GM12891 (cell line): ENCODE measurements around the gene DIP2C.

ENCODE experiments used
- DNase-seq: peaks from one replicate; pipeline ENCODE4 v3.0.0; 2011; ENCODE audit warnings: low spot score; ENCODE audit not compliant: insufficient read length
- FAIRE-seq: peaks from 2 replicates; lab custom pipeline; 2011; peaks lifted over from hg19 to GRCh38; lab: Jason Lieb, UNC
- PAX5 ChIP-seq: IDR thresholded peaks from 2 replicates; pipeline ENCODE4 v1.6.1; 2011; ENCODE audit warnings: low read length, moderate library complexity, mild to moderate bottlenecking; ENCODE audit not compliant: insufficient read depth, severe bottlenecking
- POLR2A ChIP-seq: IDR thresholded peaks from 2 replicates; pipeline ENCODE4 v1.6.1; 2011; ENCODE audit warnings: low read depth, low read length, control low read depth
- POLR2AphosphoS5 ChIP-seq: IDR thresholded peaks from 2 replicates; pipeline ENCODE4 v1.6.1; 2011; ENCODE audit warnings: low read depth, low read length, control low read depth
- POU2F2 ChIP-seq: IDR thresholded peaks from 2 replicates; pipeline ENCODE4 v1.6.1; 2011; ENCODE audit warnings: low read depth, mild to moderate bottlenecking, control low read depth, low read length, moderate library complexity
- SPI1 ChIP-seq: IDR thresholded peaks from 2 replicates; pipeline ENCODE4 v1.6.1; 2011; ENCODE audit warnings: low read depth, low read length, control low read depth
- TAF1 ChIP-seq: IDR thresholded peaks from 2 replicates; pipeline ENCODE4 v1.6.1; 2011; ENCODE audit warnings: low read depth, low read length, control low read depth

Gene DIP2C

GRCh38 chr10:260819-261429 is 428.5 kb downstream of the DIP2C start:
- TF ChIP-seq TAF1 (no peak), PAX5 (no peak), SPI1 (peak; percentile 40; the same call in 1 of the 2 replicates), POU2F2 (no peak), POLR2A (no peak), POLR2AphosphoS5 (no peak)
- no peak for DNase-seq
- no peak for FAIRE-seq

DNA sequence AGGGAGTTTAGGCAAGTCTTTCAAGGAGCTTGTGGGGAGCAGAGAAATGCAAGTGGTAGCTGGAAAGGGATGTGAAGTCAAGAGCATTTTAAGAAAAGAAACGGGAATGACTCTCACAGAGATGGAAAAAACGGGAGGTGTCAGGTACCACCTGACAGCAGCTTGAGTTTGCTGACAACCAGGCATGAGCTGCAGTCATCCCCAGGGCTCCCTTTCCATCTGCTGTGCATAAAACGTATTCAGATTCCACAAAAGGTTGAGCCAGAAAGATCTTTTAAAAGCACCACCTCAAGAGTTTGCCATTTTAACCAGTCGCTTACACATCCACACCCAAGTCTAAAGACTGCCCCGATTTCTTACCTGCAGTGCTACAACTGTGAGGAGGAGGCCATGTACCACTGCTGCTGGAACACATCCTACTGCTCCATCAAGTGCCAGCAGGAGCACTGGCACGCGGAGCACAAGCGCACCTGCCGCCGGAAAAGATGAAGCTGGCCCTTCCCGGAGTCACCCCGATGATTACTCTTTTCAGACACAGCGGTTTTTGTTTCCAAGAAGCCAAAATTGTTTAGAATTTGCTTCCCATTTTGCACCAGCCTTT is 437.4 kb downstream of the DIP2C start:
- DNase-seq (no peak), FAIRE-seq (no peak)
- TF ChIP-seq POU2F2 (no peak), POLR2AphosphoS5 (no peak), POLR2A (no peak), TAF1 (no peak), SPI1 (no peak), PAX5 (no peak)

DNA sequence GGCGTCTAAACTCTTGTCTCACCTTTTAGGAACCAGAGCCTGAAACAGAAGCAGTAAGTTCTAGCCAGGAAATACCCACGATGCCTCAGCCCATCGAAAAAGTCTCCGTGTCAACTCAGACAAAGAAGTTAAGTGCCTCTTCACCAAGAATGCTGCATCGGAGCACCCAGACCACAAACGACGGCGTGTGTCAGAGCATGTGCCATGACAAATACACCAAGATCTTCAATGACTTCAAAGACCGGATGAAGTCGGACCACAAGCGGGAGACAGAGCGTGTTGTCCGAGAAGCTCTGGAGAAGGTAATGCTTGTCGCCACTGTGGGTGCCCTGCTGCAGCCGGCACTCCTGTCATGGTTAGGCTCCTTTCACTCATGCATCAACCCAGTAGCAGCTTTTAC is 441.2 kb downstream of the DIP2C start:
- FAIRE-seq (no peak), DNase-seq (no peak)
- TF ChIP-seq TAF1 (no peak), PAX5 (no peak)

DNA sequence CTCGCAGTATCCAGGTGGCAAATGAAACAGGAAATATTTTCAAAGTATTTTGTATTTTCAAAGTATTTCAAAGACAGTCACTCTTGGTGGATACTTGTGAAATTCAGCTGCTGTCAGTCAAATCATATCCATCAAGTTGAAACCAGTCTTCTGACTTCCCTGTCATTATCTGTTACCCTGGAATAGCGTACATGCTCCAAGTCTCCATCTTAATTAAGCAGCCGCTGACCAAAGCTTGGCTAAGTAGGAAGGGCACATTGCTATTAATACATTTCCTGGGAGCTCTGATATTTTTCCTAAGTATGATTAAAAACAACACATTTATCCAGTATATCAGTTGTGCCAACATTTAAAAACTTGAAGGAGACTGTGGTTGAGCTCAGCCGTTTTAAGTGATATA is 442.0 kb downstream of the DIP2C start:
- FAIRE-seq = no peak
- no peak for DNase-seq
- no peak for TF ChIP-seq POU2F2
- no peak for TF ChIP-seq POLR2AphosphoS5
- no peak for TF ChIP-seq SPI1
- no peak for TF ChIP-seq TAF1
- TF ChIP-seq PAX5 = no peak
- TF ChIP-seq POLR2A = no peak

GRCh38 chr10:246431-246830 is 443.0 kb downstream of the DIP2C start:
- no peak for TF ChIP-seq POLR2A
- TF ChIP-seq POLR2AphosphoS5 = no peak
- no peak for TF ChIP-seq POU2F2
- TF ChIP-seq TAF1 = no peak
- TF ChIP-seq PAX5 = no peak
- TF ChIP-seq SPI1 = no peak
- DNase-seq (no peak), FAIRE-seq (no peak)

- DNase-seq = no peak
- no peak for FAIRE-seq
- TF ChIP-seq POU2F2 = no peak
- TF ChIP-seq TAF1 = no peak
- no peak for TF ChIP-seq SPI1
- no peak for TF ChIP-seq PAX5
- TF ChIP-seq POLR2A = no peak
- TF ChIP-seq POLR2AphosphoS5 = no peak
Measured at GRCh38 chr10:244227-244626, 445.2 kb downstream of the DIP2C start.

DNA sequence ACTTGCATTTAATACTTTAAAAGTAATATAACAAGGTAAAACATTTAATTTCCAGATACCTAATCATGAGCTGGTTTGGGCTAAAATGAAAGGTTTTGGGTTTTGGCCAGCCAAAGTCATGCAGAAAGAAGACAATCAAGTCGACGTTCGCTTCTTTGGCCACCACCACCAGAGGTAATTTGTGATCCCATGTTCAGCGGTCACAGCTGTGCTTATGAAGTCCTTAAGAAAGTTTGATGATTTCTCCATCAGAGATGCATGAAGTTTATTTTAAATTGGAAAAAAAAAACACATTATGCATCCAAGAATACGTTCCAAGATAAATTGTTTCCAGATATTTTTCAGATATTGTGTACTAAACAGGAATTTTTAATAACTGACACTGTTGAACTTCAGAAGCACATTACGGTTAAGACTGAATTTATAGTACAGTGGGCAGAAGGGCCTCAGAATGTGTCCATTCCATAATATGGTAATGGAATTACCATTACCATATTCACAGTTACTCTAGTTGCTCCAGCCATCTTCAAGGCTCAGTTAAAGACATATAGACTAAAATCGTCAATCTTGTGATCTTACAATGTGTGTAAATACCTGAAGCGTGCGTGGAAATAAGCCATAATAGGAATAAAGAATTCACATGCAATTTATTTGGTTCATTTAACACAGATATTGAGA is 447.4 kb downstream of the DIP2C start:
- no peak for TF ChIP-seq POU2F2
- TF ChIP-seq SPI1 = no peak
- no peak for TF ChIP-seq POLR2AphosphoS5
- TF ChIP-seq TAF1 = no peak
- TF ChIP-seq PAX5 = no peak
- no peak for DNase-seq
- FAIRE-seq = no peak

- no peak for TF ChIP-seq PAX5
- DNase-seq (no peak), FAIRE-seq (no peak)
Measured at GRCh38 chr10:241451-241850, 448.0 kb downstream of the DIP2C start.

- DNase-seq (no peak), FAIRE-seq (no peak)
- TF ChIP-seq TAF1 (no peak), POLR2AphosphoS5 (no peak), PAX5 (no peak), SPI1 (no peak), POLR2A (no peak), POU2F2 (no peak)
Measured at GRCh38 chr10:239109-239508, 450.4 kb downstream of the DIP2C start.

- FAIRE-seq = no peak
Measured at GRCh38 chr10:235915-236314, 453.6 kb downstream of the DIP2C start.

More at GRCh38 chr10:235915-236314, 453.6 kb downstream of the DIP2C start:
- TF ChIP-seq POLR2AphosphoS5 (no peak), TAF1 (no peak), PAX5 (no peak), SPI1 (no peak), POLR2A (no peak), POU2F2 (no peak)
- no peak for DNase-seq
